CD1c-positive myeloid dendritic cell (primary cell): ENCODE data around the gene PBX2.

ENCODE experiments used
- DNase-seq: peaks from one replicate; pipeline ENCODE4 v3.0.0-alpha.2; 2016; ENCODE audit errors: extremely low spot score

Gene PBX2

GRCh38 chr6:32171234-32171633, 18.8 kb downstream of the PBX2 start:
- no peak for DNase-seq

- no peak for DNase-seq
These were observed 19.7 kb downstream of the PBX2 start for GRCh38 chr6:32170294-32170693.

DNA sequence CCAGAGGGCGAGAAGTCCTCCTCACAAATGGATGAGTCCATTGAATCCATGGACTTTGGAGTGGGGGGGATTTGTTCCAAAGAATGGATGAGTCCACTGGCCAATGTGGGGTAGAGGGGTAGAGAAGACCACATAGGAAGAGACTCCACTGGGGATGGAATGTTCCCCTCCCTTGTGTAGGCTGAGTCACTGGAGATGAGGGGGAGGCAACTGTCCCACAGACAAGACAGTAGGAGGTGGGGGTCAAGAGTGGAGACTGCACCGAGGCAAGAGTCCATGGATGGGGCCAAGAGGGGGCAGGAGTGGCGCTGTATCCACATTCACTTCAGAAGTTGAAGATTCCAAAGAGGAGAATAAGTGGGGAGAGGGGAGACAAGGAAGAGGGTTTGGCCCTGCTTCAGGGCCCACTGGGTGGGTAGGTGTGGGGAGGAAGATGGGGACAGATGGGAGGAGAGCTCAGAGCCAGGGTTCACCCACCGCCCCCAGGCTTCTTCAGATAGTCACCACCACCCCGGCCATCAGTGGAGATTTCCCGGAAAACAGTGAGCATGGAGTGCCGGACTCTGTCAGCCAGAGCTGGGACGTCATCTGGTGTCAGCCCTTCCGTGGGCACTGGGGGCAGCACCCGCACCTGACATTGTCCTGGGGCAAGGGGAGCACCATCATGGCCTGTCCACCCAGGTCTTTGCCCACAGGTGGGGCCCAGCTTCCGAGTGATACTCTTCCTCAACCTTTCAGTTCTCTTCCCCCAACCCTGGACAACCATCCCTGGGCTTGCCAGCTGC, 21.0 kb downstream of the PBX2 start:
- DNase-seq, result no peak

- no peak for DNase-seq
These were observed 21.7 kb downstream of the PBX2 start for GRCh38 chr6:32168350-32168749.

DNA sequence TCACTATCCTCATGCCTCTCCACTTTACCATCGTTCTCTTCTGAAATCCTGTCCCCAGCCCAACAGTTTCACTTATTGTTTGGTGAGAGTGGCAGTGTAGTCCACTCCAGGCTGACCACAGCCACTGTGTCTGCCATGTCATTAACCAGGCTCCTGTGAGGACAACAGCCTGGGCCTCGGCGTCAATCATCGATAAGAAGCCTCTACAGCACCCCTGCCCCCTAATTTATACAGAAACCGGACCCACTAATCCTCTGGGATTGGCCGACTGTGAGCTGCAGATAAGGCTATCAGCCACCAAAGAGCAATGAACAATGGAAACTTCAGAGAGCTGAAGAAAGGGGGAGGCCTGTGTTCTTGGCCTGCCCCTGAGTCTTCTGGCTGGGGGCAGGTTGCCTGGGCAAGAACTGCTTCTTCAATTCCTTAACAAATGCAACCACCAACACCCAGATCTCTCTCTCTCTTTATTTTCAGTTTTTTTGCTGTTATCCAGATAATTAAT, 22.2 kb downstream of the PBX2 start:
- DNase-seq, result no peak

GRCh38 chr6:32167154-32167760, 22.7 kb downstream of the PBX2 start:
- no peak for DNase-seq

DNA sequence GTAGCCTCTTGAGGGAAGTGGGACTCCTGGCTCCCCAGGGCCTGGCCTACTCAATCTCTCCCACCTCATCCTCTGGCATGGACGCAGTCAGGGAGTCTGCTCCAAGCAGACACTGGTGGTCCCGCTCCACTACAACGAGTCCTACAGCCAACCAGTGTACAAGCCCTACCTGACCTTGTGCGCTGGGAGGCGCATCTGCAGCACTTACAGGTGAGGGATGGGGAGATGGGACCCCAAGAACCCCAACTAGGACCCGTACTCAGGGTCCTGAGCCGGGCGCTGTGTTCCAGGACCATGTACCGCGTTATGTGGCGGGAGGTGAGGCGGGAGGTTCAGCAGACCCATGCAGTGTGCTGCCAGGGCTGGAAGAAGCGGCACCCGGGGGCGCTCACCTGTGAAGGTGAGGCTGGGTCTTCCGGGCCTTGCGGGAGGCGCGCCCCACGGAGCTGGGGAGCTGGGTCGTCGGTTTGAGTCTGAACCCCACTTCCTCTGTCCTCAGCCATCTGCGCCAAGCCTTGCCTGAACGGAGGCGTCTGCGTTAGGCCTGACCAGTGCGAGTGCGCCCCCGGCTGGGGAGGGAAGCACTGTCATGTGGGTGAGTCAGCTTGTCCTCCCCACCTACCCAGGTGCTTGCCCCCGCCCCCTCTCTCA, 23.5 kb downstream of the PBX2 start:
- no peak for DNase-seq

DNA sequence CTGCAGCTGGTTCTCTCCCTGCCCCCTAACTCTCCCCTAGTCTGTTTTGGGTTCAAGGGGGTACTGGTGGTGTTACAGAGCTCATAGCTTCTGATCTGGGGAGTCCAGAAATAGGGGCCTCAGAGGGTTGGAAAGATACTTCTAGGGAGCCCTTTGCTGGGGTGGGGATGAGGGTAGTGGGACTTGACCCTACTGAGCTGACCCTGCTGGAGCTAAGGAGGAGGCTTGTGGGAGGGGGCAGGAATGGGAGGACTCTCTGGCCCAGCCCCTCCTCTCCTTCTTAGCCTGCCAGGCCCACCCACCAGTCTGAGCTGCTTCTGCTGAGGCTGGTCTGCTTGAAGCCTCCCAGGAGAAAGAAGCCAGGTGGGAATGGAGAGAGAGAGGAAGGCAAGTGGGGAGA, 25.7 kb downstream of the PBX2 start, which contains the start of gene EGFL8:
TSS of gene EGFL8 (plus strand) at position 301 of the 400 bp plus-strand sequence. CDS start 1,571 bp downstream, outside the sequence.
- no peak for DNase-seq

DNA sequence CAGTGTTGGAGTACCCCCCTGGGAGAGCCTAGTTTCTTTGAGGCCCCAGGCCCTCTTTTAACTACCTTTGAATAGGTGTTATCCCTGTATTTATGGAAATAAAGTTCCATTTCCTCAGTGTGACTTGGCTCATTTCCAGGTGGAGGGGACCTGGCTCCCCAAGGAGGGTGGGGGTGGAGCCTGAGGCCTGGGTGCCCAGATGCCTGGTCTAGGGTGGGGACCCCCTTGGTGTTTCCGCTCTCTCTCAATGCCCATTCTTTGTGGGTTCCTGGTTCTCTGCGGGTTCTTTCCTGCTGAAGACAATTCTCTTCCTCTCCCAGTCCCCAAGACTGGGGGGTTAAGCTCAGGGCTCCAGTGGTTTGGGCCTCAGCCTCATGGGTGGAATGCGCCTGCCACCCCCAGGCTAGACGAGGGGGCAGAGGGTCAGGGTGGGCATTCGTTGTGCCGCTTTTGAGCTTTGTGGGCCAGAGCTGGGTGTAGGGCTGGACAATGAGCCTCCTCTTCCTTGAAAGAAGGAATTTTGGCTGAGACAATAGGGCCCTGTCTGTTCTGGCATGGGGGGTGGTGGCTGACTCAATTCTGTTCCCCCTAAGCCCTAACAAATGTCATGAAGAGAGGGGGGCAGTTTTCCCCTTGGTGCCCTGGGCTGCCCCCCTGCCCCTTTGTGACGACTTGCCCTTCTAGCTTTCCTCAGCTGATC, 26.3 kb downstream of the PBX2 start:
- no peak for DNase-seq

DNA sequence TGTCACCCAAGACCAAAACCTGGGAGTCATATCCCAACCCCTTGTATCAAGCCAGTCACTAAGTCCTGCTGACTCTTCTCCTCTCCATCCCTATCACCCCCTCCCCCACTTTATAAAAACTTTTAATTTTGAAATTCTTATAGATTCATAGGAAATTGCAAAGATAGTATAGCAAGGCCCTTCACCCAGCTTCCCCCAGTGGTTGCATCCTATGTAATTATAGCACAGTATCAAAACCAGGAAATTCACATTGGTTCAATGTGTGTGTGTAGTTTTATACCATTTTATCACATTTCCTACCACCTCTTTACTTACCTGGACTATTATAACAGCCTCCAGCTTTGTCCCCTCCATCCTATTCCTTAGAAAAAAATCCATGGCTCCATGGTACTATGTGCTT, 31.9 kb downstream of the PBX2 start:
- no peak for DNase-seq

DNA sequence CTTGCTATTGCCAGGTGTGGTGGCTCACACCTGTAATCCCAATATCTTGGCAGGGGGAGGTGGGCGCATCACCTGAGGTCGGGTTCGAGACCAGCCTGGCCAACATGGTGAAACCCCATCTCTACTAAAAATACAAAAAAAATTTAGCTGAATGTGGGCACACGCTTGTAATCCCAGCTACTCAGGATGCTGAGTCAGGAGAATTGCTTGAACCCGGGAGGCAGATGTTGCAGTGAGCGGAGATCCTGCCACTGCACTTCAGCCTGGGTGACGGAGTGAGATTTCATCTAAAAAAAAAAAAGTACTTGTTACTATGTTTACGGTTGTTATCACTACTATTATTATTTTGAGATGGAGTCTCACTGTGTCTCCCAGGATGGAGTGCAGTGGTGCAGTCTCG, 33.1 kb downstream of the PBX2 start:
- DNase-seq, result no peak

- DNase-seq, result peak; percentile 59
These were observed 35.4 kb downstream of the PBX2 start for GRCh38 chr6:32154514-32155161.

DNA sequence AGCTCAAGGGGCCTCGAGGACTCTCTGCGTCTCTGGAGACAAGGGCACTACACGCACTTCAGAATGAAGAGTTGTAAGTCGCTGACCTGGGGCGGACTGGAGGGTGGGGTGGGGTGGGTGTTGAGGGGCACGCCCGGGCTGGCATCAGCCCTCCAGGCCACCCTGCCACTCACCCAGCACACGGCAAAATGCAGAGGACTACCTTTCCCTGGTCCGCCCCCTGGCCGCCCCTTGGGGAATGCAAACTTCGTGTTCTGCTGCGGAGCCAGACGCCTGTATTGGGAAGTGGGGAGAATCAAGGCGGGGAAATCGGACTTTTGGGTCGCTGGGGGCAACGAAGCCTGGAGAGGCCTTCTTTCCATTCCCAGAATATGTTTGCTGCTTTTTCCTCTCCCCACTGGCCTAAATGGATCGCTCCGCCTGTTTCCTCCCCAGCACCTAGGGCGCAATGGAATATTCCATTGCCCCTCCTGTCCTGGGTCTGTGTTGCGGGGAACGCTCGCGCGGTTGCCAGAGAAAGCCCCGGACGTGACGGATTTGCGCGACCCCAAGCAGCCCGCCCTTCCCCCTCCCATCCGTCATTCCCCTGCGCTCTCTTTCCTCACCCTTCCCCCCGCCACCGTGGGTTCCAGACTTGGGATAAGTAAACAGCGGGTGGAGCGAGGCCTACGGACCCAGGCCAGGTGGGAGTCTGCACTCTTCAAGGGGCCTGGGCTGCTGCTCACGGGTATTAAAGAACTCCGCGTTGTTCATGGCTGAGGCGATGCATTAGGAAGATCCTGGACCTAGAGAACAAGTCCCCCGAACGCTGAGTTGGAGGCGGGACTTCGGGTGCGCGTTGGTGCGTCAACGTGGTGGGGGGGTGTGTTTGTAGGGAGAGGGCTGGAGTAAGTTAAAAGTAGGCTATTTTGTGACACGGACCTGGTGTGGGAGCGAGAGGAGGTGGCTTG, 36.2 kb downstream of the PBX2 start, which contains the start of gene PPT2:
TSS of gene PPT2 (plus strand) at position 578 of the 950 bp plus-strand sequence. CDS start 454 bp downstream, outside the sequence.
- peak; percentile 53 for DNase-seq

DNA sequence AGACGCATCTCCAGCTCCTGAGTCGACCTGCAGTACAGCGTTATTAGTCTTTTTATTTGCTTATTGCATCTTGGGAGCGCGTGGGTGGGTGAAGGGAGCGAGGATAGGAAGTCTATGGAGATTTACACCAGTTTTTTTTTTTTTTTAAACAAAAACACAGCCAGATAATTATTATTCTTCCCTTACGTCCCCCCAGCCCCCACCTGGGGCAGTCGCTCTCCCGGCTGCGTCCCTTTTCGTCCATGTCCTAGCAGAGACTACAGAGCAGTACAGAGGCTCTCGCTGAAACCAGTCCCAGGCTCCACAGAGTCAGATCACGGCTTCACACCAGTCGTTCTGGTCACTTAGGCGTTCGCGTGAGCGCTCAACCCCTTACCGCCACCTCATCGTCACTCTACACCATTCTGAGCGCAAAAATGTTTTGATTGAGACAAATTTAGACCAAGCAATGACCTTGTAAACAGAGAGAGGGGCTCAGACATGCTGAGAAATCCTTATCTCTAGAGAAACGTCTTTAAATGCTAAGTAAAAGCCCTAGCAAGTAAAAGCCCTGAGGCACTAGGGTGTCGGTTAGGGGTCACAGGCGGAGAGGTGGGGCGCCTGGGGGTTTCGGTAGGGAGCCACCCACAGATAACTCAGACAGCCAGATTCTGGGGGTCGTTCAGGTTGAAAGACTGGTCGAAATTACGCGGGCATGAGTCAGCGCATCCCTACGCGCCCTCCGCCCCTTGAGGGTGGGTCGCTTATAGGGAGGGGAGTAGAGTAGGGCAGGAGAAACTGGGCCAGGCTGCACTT, 37.0 kb downstream of the PBX2 start:
- no peak for DNase-seq

- DNase-seq, result no peak
These were observed 37.9 kb downstream of the PBX2 start, which contains the start of gene PRRT1 for GRCh38 chr6:32151863-32152768. Gene PRRT1 (minus strand): TSS chr6:32151939. CDS start chr6:32151827, 112 bp downstream.

GRCh38 chr6:32151181-32151862, 38.7 kb downstream of the PBX2 start:
- DNase-seq, result no peak
